ENCODE data around the gene LEKR1.

The LEKR1 gene

GRCh38 chr3:157087780-157088600 lies 261.8 kb downstream of the LEKR1 start:
- peak overlapping the region; percentile 81 for H3K4me3 Mint-ChIP-seq
- no peaks in the 10 kb centered on the region for H3K9me3 Mint-ChIP-seq
- H3K4me1 Mint-ChIP-seq = peaks cover 56% of the 10 kb centered on the region
- no peak for ATAC-seq
- peaks cover 5% of the 10 kb centered on the region for H3K36me3 Mint-ChIP-seq
- peak overlapping the region; percentile 99 for H3K27ac Mint-ChIP-seq
- H3K27me3 Mint-ChIP-seq = no peaks in the 10 kb centered on the region

- H3K4me3 Mint-ChIP-seq = peak overlapping the region; percentile 81
- peaks cover 56% of the 10 kb centered on the region for H3K4me1 Mint-ChIP-seq
- peak overlapping the region; percentile 99 for H3K27ac Mint-ChIP-seq
- H3K27me3 Mint-ChIP-seq = no peaks in the 10 kb centered on the region
- peak; percentile 93 for ATAC-seq
- H3K36me3 Mint-ChIP-seq = peaks cover 5% of the 10 kb centered on the region
- H3K9me3 Mint-ChIP-seq = no peaks in the 10 kb centered on the region
These were observed 262.7 kb downstream of the LEKR1 start for GRCh38 chr3:157088601-157089454.

- H3K4me3 Mint-ChIP-seq = peak overlapping the region; percentile 81
- peak; percentile 54 for ATAC-seq
- peaks cover 5% of the 10 kb centered on the region for H3K36me3 Mint-ChIP-seq
- no peaks in the 10 kb centered on the region for H3K9me3 Mint-ChIP-seq
- peak overlapping the region; percentile 99 for H3K27ac Mint-ChIP-seq
- H3K27me3 Mint-ChIP-seq = no peaks in the 10 kb centered on the region
- peaks cover 56% of the 10 kb centered on the region for H3K4me1 Mint-ChIP-seq
These were observed 263.5 kb downstream of the LEKR1 start for GRCh38 chr3:157089455-157090221.

GRCh38 chr3:157091083-157091833 lies 265.1 kb downstream of the LEKR1 start:
- peaks cover 44% of the 10 kb centered on the region for H3K4me1 Mint-ChIP-seq
- peaks cover 5% of the 10 kb centered on the region for H3K36me3 Mint-ChIP-seq
- no peak for ATAC-seq
- no peaks in the 10 kb centered on the region for H3K27me3 Mint-ChIP-seq
- H3K27ac Mint-ChIP-seq = peak overlapping the region; percentile 99
- H3K4me3 Mint-ChIP-seq = no peak overlapping the region
- no peaks in the 10 kb centered on the region for H3K9me3 Mint-ChIP-seq

GRCh38 chr3:157092230-157092629 lies 266.1 kb downstream of the LEKR1 start:
- H3K27me3 Mint-ChIP-seq = no peaks in the 10 kb centered on the region
- H3K27ac Mint-ChIP-seq = peak overlapping the region; percentile 15
- peaks cover 5% of the 10 kb centered on the region for H3K36me3 Mint-ChIP-seq
- H3K4me3 Mint-ChIP-seq = no peak overlapping the region
- ATAC-seq = no peak
- H3K9me3 Mint-ChIP-seq = no peaks in the 10 kb centered on the region
- H3K4me1 Mint-ChIP-seq = peaks cover 41% of the 10 kb centered on the region

GRCh38 chr3:157093096-157093495 lies 266.9 kb downstream of the LEKR1 start:
- no peak overlapping the region for H3K4me3 Mint-ChIP-seq

GRCh38 chr3:157094301-157094700 lies 268.1 kb downstream of the LEKR1 start:
- Mint-ChIP-seq H3K9me3 (no peaks in the 10 kb centered on the region), H3K4me1 (peaks cover 27% of the 10 kb centered on the region), H3K27me3 (no peaks in the 10 kb centered on the region), H3K27ac (peak overlapping the region; percentile 34), H3K36me3 (peaks cover 5% of the 10 kb centered on the region), H3K4me3 (no peak overlapping the region)
- ATAC-seq = no peak

More at GRCh38 chr3:157093096-157093495, 266.9 kb downstream of the LEKR1 start:
- Mint-ChIP-seq H3K27ac (no peak overlapping the region), H3K27me3 (no peaks in the 10 kb centered on the region), H3K9me3 (no peaks in the 10 kb centered on the region), H3K4me1 (peaks cover 34% of the 10 kb centered on the region), H3K36me3 (peaks cover 5% of the 10 kb centered on the region)
- no peak for ATAC-seq

GRCh38 chr3:157094751-157095480 lies 268.8 kb downstream of the LEKR1 start:
- Mint-ChIP-seq H3K4me1 (peaks cover 21% of the 10 kb centered on the region), H3K27me3 (no peaks in the 10 kb centered on the region), H3K36me3 (peaks cover 5% of the 10 kb centered on the region), H3K4me3 (no peak overlapping the region), H3K27ac (peak overlapping the region; percentile 34), H3K9me3 (no peaks in the 10 kb centered on the region)
- ATAC-seq = no peak
